Urothelium cell line (cell line): ENCODE measurements around the gene EIF2A.

Experiments
- DNase-seq: peaks from one replicate; pipeline ENCODE4 v3.0.0; 2011; ENCODE audit warnings: low spot score, mixed read lengths
- FAIRE-seq: peaks from 2 replicates; lab custom pipeline; 2011; peaks lifted over from hg19 to GRCh38; lab: Jason Lieb, UNC

Gene EIF2A

DNA sequence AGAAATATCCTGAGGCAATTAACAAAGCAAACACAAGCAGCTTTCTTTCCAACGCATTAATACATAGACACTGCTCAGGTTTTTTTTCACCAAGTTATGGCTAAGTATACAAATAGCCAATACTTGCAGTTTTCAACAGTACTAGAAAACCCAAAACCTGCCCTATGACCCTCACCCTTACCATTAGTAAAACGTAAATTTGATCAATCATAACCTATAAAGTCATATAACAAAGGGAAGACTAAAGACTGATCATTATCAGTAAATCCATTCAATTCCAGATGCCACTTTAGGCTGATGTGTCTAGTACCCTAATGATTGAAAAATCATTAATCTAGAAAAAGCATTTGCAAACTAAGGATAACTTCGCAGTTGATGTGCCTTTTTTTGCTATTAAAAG is 3.5 kb upstream of the EIF2A start:
- no peak for FAIRE-seq

DNA sequence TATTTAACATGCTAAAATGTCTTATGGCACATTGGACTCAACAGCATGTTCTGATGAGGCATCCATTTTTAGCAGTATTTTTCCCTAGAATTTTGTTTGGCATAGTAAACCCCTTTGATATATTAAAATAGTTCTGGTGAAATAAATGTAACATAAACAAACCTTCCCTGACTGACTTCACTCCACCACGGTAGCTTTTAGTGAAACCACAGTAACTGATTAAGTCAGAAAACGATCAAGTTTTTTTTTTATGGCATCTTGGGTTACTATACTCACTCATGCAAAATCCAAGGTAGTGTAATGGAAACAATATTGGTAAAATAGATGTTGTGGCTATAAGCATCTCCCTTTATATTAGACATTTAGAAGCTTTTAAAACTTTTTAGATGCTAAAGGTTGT is 3.1 kb upstream of the EIF2A start:
- DNase-seq (no peak), FAIRE-seq (no peak)

More for the DNA sequence above, 3.5 kb upstream of the EIF2A start:
- DNase-seq = no peak

DNA sequence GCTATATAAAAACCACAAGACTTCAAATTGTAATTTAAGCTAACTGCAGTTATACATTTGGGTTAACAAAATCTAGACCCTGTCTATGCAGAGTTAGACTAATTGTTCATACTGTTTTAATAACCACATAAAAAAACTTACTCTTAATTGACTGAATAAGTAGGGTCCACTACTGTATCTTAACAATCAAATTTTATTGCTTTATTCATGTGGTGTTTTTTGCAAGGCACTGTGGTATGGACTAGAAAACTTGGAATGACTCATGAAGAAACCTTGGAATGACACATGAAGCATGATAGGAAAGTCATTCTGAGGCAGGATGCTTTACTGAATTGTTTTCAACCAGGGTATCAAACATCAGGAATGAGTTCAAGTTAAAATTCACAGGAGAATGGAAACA is 2.5 kb upstream of the EIF2A start:
- DNase-seq = no peak
- FAIRE-seq = no peak

DNA sequence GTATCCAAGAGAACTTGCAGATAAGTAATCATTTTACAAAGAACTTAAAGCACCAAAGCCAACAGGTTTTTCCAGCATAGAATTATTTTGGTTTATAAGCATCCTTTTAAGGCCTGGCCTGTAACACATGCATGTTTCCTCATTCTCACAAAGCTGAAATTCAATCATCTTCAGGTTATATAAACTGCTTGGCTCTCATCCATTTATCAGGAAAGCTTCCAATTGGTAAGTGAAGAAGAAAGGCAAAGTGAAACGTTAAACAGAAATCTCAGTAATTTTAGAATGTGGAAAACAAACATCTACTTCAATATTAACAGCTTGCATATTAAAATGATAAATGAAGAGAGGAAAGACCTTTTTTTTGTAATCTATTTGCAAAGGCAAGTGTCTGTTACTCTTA is 1.9 kb upstream of the EIF2A start:
- DNase-seq (no peak), FAIRE-seq (no peak)

DNA sequence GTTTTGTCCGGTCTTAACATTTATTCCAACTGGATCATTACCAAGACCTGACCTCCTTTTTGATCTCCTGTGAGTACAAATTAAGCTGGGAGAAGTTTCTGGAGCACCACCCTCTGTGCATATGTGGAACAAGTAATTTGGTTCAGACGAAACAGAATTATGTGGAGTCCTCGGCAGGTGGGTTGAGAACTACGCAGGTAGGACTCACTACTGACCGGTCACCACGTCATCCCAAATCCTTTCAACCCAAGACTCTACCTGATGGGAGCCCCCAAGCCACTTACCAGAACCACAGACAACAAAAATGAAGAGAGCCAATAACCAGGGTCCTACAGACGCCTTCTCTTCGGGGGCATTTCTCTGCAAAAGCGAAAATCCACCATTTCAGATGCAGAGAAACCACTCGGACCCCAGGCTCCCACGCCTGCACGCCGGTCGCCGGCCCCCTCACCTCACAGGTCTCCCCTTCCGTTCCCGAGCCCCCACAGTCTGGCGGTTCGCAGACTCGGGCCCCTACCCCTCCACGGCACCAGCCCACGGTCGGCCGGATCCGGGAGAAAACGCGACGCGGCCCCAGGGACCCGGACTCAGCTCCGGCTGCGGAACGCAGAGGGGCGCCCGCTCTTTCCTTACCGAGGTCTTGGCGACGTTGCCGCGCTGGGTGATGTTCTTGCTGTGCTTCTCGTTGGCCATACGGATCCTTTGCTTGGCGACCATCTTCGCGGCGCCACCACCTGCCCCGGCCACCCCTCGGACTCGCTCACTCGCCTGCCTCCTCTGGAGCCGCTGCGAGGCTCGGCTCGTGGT is 965 bp upstream of the EIF2A start:
- no peak for FAIRE-seq
- DNase-seq = no peak

DNA sequence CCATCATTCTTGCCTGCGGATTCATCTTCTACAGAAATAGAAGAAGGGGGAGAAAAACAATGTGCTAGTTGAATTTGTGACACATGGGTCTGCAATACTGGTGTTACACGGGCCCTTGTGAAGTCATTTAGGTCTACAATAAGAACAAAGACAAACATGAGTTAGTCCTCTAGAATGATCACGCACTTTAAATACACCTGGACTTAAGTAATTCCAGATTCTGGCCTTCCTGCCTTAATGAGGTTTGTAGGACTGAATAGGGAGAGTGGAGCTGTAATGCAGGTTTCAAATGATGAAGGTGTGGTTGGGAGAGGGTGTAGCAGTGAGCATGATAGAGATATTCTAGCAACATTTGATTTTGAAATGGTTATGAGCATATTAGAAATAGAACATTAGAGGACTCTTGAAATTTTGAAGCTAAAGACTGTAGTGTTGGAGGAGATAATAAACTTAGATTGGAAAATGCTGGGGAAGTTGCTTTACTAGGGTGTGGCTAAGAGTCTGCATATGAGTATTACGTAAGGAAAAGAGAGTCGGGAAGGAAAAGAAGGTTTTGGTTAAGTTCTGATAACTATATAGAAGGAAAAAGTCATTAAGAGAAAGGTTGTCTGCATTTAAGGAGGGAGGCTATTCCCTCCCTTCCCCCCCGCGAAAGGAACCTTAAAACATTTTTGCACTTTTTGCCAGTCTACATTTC is 606 bp downstream of the EIF2A start:
- FAIRE-seq = no peak
- DNase-seq = no peak

DNA sequence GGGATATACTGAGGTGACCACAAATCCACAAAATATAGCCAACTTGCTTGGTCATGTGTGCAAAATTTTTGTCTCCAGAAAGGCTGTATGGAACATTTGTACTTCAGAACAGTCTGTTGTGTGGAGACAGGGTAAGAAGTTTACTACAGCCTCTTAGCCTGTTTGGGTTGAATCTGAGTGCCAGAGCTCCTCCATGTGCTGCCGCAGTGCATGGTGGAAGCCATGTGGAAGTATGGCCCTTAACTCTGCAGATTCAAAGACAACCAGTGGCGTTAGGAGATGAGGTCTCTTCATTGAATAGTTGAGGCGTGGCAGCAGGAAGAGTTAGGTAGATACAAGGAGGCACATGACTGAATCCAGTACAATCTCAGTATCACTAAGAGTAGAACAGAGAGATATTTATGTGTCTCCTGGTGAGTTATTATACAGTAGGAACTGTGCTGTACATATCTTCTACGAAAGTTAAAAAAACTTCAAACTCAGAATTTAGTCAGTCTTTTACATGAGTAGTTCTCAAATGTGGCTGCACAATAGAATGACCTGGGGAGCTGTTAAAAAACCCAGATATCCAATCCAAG is 9.4 kb downstream of the EIF2A start:
- FAIRE-seq (no peak), DNase-seq (no peak)

DNA sequence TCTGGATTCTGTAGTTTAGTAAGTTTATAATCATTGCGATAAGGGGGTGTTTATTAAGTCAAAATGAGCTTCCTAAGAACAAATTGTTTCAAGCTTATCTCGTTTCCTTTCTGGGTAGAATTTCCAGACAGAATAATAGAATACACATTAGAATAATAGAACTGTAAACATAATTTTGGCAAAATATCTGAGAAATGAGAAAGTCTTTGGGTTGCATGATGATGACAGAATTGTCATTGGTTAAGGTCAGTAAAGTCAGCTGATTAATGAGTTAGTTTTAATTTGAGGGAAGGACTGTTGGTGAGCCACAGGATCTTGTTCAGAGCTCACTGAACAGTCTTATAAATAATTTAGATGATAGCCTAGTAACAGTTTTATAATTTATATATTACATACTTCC is 10.2 kb downstream of the EIF2A start:
- DNase-seq (no peak), FAIRE-seq (no peak)

DNA sequence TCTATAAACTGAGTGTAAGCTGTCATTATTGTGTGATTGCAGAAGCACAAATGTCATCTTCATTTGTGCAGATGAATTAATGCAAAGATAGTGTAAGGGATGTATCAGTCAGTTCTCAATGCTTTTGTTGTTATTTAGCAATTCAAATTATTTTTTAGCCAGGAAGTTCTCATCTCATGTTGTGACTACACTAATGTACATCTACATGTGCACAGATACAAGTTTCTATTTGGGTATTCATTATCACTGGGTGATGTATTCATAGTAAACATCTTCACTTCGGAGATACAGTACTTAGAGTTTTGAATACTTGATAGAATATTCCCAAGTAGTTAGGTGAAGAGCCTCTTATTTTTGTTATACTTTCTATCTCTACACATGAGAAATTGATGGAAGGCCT is 11.1 kb downstream of the EIF2A start:
- no peak for FAIRE-seq
- no peak for DNase-seq

DNA sequence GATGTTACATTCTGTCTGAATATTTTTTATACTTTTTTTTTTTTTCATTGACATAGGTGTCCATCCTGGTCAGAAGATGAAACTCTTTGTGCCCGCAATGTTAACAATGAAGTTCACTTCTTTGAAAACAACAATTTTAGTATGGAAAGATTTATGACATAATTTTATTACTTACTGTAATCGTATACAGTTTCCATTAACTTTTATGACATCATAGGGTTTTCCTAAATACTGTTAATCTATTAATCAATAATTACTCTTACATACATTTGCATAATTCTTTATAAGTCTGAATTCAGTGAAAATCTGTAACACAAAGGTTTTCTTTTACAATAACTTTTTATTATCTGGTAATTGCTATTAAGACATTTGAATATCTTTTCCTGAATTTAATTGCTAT is 17.7 kb downstream of the EIF2A start:
- no peak for FAIRE-seq
- no peak for DNase-seq

DNA sequence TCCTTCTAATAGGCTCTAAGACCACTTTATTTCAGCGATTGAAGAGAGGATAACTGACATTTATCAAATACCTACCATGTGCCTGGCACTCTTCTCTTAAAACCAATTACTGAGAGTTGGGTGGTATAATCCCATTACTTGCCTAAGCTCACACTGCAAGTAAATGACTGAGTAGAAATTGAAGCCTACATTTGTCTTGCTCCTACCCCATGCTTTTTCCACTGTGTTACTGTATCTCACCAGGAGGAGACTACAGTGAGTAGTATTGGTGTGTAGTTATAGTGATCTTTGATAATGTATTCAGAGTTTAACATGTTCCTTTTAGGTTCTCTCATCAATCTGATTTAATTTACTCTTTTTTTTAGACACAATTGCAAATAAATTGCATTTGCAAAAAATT is 20.7 kb downstream of the EIF2A start:
- FAIRE-seq (no peak), DNase-seq (no peak)

DNA sequence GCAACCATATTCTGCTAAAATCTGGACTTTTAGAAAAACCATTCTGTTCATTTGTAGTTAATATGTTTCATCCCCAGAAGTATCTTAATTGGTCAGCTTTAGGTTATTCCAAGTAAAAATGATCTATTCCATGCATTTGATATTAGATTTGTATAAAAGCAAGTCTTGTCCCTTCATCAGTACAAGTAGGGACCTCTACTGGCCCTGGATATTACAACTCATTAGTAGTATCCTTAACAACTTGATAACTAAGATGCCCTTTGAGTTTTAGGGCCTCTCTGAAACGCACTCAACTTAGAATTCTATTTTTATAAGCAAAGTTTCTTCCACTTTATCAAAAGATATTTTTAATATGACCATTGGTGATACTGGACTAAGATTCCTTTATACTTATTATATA is 31.3 kb downstream of the EIF2A start:
- DNase-seq = no peak
- no peak for FAIRE-seq

DNA sequence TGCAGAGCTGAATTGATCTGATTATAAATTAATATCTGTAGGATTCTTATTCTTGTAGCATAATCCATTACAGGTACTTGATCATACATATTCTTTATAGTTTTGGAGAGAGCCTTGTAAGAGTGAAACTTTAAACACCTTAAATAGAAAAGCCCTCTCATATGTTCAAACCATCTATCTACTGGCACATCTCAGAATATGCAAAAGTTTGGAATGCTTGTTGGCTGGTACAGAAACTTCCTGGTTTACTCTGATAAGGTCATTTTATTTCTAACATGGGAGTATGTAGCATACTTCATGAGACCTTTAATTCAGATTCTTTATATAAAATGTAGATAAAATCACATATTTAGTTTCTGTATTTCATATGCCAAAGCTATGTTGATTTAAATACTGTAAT is 34.6 kb downstream of the EIF2A start:
- FAIRE-seq = no peak
- no peak for DNase-seq

DNA sequence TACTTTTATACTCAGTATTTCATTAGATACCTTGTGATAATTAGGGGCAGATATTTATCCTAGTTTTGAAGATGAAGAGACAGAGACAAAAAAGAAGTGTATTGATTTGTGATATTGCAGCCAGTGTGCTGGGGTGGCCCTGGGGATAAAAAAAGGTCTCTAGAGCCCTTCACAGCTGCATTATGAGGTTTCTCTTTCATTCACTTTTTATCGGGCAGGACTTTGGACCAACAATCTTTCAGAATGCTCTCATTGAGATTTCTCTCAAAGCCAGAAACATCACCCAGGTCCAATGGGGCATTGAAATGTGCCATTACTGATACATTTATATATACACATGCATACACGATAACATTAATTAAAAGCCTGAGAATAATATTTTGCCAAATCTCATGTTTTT is 36.0 kb downstream of the EIF2A start:
- DNase-seq = no peak
- no peak for FAIRE-seq

DNA sequence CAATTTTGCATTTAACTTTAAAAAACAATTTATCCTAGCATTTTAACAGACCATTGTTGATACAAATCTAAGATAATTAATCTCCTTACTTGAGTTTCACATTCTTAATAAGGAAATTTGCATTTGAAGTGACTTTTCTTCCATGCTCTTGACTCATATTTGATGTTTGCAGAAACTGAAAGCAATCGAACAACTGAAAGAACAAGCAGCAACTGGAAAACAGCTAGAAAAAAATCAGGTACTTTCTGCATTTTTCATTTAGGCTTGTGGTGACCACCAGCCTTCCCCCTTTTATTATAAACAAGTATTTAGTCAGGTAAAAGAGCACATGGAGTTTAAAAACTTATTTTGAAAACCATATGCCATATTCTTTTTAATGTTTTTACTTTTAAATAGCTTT is 36.4 kb downstream of the EIF2A start:
- no peak for DNase-seq
- no peak for FAIRE-seq

DNA sequence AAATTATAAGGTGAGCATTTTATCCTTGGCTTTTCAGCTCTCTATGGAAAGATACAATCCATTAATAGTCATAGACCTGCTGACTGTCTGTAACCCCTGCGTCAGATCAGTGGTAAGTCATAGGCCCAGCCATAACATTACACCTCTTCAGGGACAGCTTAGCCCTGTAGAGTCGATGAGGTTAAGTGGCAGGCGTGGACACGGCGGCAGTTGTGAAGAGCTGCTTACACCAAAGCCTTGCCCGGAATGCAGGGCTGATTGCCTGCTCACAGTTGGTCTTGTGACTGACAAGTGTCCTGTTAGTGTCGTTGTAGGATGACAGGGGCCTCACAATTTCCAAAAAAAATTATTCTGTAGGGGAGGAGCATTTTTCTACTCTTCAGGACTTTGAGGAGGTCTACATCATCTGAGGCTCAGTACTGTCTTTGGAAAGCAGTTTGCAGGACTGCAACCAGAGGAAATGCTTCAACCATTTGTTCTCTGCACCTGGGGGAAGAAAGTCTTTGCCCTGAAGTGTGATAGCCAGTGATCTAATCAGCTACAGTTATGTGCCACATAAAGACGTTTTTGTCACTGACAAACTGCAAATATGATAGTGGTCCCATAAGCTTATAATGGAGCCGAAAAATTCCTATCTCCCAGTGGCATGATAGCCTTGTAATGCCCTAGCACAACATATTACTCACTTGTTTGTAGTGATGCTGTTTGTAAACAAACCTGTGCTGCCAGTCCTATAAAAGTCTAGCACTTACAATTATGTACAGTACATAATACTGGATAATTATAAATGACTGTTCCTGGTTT is 41.6 kb downstream of the EIF2A start:
- FAIRE-seq (no peak), DNase-seq (no peak)

DNA sequence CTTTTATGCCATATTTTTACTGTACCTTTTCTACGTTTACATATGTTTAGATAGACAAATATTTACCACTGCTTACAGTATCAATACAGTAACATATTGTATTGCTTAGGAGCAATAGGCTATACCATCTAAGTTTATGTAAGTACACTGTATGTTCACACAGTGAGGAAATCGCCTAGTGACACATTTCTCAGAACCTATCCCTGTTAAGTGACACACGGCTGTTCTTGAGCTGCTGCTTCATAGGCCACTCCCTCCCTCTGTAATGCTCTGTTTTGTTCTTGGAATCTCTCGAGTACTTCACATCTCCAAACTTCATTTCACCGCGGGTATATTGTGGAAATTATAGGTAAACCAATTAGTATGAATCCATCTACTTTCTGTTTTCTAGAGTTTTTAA is 43.2 kb downstream of the EIF2A start:
- DNase-seq (no peak), FAIRE-seq (no peak)

DNA sequence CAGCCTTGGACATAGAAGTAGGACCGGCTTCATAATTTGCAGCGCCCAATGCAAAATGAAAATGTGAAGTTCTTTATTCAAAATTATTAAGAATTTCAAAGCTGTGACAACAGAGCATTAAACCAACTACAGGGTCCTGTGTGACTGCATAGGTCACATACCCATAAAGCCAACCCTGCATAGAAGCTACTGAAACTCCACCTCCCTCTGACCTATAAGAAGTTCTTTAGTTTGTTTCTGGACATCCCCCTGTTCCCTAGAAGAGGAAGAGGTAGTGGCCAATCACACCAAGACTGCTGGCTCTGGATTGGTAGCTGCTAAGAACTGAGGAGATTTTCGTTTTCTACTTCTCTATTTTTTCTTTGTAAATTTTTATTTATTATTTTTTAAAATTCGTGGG is 47.6 kb downstream of the EIF2A start:
- FAIRE-seq (no peak), DNase-seq (no peak)

DNA sequence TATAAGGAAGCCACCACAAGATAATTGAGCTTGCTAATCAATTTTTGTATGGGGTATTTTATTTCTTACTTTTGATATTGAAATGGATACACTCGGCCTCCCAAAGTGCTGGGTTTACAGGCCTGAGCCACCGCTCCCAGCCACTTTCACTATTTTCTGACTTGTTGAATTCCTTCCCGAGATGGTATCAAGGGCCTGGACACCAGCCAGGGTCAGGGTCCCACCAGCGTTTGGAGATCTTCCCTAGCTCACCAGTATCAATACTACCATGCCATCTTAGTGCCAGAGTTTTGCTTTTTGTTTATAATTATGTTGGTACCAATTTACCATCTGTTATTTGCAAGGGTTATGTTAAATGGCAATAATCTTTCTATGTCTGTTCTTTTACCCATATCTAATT is 51.1 kb downstream of the EIF2A start:
- DNase-seq = no peak
- FAIRE-seq = no peak

DNA sequence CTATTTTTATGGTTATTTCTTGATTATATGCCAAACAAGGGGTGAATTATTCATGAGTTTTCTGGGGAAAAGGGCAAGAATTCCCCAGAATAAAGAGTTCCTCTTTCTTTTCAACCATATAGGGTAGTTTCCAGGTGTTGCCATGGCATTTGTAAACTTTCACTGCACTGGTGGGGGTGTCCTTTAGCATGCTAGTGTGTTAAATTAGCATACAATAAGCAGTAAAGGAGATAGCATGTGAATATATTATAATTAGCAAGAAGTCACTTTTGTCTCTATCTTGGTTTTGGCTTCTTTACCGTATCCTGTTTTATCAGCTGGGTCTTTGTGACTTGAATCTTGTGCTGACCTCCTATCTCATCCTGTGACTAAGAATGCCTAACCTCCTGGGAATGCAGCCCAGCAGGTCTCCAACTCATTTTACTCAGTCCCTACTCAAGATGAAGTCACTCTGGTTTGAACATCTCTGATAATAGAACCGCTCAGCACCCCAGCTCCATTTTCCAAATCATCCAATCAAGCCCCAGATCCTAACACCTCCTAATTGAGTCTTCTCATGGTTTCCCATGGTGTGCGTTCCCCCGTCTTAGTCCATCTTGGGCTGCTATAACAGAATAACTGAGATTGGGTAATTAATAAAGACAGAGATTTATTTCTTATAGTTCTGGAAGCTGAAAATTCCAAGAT is 53.2 kb downstream of the EIF2A start:
- FAIRE-seq (no peak), DNase-seq (no peak)
